ENCODE measurements around the gene FAM83F. TPM values are rescaled to one million over a fixed set of nuclear protein-coding genes. Genes with fewer than 3 reads are reported as not detected.

FAM83F gene
- polyA plus RNA-seq, 3 donors = 1.6 to 2.2 (median 1.6) TPM

GRCh38 chr22:40054486-40054885 lies 59.7 kb downstream of the FAM83F start:
- DNase-seq (ENCODE audit: low read depth in 3 of 3, low spot score in 2 of 3) = no peak

DNA sequence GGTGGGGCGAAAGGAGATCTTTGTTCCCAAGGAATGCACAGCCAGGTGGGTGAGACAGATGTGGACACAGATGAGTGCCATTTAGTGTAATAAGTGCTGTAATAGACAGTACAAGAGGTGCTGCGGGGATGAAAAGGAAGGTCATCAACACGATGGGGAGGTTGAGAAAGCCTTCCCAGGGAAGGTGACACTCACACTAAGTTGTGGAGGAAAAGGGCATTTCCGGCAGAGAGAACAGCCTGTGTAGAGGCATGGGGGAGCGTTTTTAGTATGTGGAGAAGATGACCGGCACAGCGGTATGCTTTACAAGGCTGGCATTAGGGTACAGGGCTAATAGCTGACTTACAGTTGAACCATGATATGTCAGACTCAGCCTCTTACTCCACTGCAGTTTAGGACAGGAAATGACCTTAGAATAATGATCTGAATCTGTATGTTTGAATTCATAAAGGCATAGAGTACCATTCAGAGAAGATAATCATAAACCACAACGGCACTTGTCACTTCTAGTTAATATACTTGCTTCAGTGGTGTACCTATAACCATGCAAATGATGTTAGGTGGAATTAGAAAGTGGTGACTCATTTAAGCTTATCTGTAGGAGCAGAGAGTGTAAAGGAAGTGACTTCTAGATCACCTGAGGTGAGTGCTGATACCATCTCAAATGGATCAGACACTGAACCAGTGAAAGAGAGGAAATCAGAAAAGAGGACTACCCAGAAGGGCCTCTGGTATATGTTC lies 60.6 kb downstream of the FAM83F start:
- no peak for DNase-seq (ENCODE audit: low read depth in 3 of 3, low spot score in 2 of 3)

- no peak for DNase-seq (ENCODE audit: low read depth in 3 of 3, low spot score in 2 of 3)
Measured at GRCh38 chr22:40056154-40056553, 61.4 kb downstream of the FAM83F start.

DNA sequence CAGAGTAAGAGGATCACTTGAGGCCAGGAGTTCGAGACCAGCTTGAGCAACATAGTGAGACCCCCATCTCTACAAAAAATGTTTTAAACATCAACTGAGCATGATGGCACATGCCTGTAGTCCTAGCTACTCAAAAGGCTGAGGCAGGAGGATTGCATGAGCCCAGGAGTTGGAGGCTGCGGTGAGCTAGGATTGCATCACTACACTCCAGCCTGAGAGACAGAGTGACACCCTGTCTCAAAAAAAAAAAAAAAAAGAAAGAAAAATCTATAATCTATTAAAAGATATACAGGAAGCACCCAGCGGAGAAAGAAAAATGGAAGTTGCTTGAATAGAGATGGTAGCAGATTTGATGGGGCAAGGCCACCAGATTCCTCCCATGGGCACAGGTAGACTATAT lies 61.8 kb downstream of the FAM83F start:
- no peak for DNase-seq (ENCODE audit: low read depth in 3 of 3, low spot score in 2 of 3)

- DNase-seq (ENCODE audit: low read depth in 3 of 3, low spot score in 2 of 3) = no peak
Measured at GRCh38 chr22:40057652-40058051, 62.9 kb downstream of the FAM83F start.

GRCh38 chr22:40058265-40058664 lies 63.5 kb downstream of the FAM83F start:
- DNase-seq (ENCODE audit: low read depth in 3 of 3, low spot score in 2 of 3) = no peak

GRCh38 chr22:40065981-40066380 lies 71.2 kb downstream of the FAM83F start:
- no peak for DNase-seq (ENCODE audit: low read depth in 3 of 3, low spot score in 2 of 3)

GRCh38 chr22:40067639-40068038 lies 72.9 kb downstream of the FAM83F start:
- DNase-seq (ENCODE audit: low read depth in 3 of 3, low spot score in 2 of 3) = no peak

DNA sequence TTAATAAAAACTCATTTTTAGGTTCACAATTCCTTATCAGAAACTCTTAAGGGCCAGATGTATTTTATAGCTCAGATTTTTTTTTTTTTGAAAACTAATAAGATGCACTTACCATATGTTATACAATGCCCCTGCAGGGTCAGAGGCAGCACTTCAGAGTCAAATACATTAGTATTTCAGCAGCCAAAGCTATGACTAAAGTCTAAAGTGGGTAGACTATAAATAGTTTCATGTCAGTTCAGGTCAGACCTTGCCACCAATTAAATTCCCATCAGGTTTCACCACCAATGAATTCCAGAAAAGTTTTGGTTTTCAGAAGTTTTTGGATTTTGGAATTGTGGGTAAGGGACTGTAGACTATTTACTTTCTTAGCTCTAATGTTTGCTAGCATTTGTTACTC lies 75.9 kb downstream of the FAM83F start:
- DNase-seq (ENCODE audit: low read depth in 3 of 3, low spot score in 2 of 3) = no peak

DNA sequence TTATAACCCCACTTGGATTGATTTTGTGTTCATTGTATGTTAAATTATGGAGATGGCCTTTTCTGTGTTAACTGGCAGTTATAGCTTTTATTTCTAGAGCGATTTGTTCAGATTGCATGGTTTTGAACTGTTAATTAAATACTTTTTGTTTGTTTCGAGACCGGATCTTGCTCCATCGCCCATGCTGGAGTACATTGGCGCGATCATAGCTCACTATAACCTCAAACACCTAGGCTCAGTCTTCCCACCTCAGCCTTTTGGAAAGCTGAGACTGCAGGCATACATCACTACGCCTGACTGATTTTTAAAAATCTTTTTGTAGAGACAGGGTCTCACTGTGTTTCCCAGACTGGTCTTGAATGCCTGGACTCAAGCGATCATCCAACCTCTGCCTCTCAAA lies 77.0 kb downstream of the FAM83F start:
- DNase-seq (ENCODE audit: low read depth in 3 of 3, low spot score in 2 of 3) = no peak

- DNase-seq (ENCODE audit: low read depth in 3 of 3, low spot score in 2 of 3) = no peak
Measured at GRCh38 chr22:40076702-40077645, 82.2 kb downstream of the FAM83F start.

GRCh38 chr22:40077646-40078016 lies 82.9 kb downstream of the FAM83F start:
- no peak for DNase-seq (ENCODE audit: low read depth in 3 of 3, low spot score in 2 of 3)

DNA sequence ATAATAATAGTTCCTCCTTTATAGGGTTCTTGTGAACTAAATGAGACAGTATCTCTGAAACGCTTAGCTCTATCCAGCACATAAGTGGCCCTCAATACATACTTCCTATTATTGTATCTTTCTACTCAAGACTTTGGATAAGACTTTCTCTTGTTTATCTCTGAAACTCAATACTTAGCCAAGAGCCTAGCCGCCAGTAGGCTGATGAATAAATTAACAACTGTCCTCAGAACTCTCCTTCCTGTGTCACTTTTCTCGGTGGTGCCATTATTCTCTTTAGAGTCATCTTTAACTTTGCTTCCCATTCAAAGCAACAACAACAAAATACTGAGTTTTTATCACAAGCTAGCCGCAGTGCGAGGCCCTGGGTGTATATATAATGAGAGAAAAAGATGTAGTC lies 86.9 kb downstream of the FAM83F start:
- DNase-seq (ENCODE audit: low read depth in 3 of 3, low spot score in 2 of 3) = no peak

DNA sequence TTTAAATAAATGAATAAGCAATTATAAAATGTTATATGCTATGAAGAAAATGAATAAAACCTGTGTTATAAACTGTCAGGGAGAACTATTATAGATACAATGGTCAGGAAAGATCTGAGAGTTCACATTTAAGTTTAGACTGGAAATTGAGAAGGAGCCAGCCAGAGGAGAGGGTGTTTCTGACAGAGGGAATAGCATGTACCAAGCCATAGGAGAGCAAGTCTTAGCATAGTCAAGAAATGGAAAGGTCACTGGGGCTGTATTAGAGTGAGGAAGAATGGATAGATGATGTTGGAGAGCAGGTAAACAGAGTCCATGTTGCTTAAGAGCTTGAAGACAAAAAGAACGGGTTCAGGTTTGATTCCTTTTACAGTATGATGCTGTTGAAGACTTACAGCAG lies 87.4 kb downstream of the FAM83F start:
- no peak for DNase-seq (ENCODE audit: low read depth in 3 of 3, low spot score in 2 of 3)

- DNase-seq (ENCODE audit: low read depth in 3 of 3, low spot score in 2 of 3) = no peak
Measured at GRCh38 chr22:40083794-40084193, 89.0 kb downstream of the FAM83F start.

DNA sequence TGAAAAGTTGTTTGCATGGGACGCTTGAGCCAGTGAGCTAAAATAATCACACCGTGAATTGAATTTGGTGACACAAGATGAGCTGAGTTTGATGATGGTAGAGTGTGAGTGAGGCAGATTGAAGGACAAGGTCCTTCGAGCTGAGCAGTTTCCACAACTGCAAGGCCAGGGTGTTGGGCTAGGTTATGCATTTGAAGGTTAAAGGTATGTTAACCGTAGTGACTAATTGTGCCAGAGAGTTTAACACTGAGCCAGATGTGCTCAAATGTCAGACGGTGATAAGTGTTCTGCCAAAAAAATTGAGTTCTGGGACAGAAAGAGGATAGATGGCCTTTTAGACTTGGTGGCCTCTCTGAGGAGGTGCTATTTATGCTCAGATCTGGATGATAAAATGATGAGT lies 89.5 kb downstream of the FAM83F start:
- no peak for DNase-seq (ENCODE audit: low read depth in 3 of 3, low spot score in 2 of 3)

GRCh38 chr22:40088818-40089217 lies 94.1 kb downstream of the FAM83F start:
- no peak for DNase-seq (ENCODE audit: low read depth in 3 of 3, low spot score in 2 of 3)

Other genes with a start within 250 kb of the FAM83F start
- gene ENTHD1, start 101.2 kb upstream of the FAM83F start, polyA plus RNA-seq (ENCODE audit: insufficient read length in 3 of 3) = not detected
- 1 to 10 TPM; 1.3 to 1.7 (median 1.4) TPM for gene GRAP2, start 93.9 kb upstream of the FAM83F start, polyA plus RNA-seq (ENCODE audit: insufficient read length in 3 of 3)
- gene TMA7B, start 34.6 kb upstream of the FAM83F start, polyA plus RNA-seq (ENCODE audit: insufficient read length in 3 of 3) = under 1 TPM; 0.18 to 0.30 (median 0.21) TPM
- gene TNRC6B, start 183.0 kb downstream of the FAM83F start, polyA plus RNA-seq (ENCODE audit: insufficient read length in 3 of 3) = 10 to 100 TPM; 11.9 to 14.6 (median 13.0) TPM